Measurements from ENCODE around the gene EFTUD2.

DNA sequence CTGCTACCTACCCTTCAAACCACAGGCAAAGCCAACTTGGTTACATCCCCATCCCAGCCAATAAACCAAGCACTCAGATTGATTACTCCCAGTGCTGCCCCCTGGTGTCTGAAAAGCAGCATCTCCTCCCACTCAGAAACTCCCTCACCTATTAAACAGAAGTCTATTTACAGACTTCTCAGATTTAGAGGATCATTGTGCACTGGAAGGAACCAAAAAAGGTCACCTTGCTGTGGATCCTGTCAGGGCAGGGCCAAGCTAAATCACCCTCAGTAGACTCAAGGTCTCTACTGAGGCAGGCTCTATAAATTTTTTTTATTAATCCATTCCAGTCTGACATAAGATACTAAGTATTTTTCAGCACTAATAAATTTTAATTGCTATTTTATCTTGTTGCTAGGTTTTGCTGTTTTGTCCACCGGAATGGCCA, 34.0 kb downstream of the EFTUD2 start:
- no peak for TF ChIP-seq YY1 (IDR thresholded peaks at IDR 0.05; ENCODE audit: low read depth)
- no peak for TF ChIP-seq EGR1 (IDR thresholded peaks at IDR 0.05)
- TF ChIP-seq, protein P1, sequence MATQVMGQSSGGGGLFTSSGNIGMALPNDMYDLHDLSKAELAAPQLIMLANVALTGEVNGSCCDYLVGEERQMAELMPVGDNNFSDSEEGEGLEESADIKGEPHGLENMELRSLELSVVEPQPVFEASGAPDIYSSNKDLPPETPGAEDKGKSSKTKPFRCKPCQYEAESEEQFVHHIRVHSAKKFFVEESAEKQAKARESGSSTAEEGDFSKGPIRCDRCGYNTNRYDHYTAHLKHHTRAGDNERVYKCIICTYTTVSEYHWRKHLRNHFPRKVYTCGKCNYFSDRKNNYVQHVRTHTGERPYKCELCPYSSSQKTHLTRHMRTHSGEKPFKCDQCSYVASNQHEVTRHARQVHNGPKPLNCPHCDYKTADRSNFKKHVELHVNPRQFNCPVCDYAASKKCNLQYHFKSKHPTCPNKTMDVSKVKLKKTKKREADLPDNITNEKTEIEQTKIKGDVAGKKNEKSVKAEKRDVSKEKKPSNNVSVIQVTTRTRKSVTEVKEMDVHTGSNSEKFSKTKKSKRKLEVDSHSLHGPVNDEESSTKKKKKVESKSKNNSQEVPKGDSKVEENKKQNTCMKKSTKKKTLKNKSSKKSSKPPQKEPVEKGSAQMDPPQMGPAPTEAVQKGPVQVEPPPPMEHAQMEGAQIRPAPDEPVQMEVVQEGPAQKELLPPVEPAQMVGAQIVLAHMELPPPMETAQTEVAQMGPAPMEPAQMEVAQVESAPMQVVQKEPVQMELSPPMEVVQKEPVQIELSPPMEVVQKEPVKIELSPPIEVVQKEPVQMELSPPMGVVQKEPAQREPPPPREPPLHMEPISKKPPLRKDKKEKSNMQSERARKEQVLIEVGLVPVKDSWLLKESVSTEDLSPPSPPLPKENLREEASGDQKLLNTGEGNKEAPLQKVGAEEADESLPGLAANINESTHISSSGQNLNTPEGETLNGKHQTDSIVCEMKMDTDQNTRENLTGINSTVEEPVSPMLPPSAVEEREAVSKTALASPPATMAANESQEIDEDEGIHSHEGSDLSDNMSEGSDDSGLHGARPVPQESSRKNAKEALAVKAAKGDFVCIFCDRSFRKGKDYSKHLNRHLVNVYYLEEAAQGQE (IDR thresholded peaks at IDR 0.05; ENCODE audit: low read depth): no peak
- no peak for TF ChIP-seq CREB1 (IDR thresholded peaks at IDR 0.05; ENCODE audit: low read depth)
- TF ChIP-seq, protein P2, sequence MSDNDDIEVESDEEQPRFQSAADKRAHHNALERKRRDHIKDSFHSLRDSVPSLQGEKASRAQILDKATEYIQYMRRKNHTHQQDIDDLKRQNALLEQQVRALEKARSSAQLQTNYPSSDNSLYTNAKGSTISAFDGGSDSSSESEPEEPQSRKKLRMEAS (IDR thresholded peaks at IDR 0.05): no peak
- TF ChIP-seq TCF12 (IDR thresholded peaks at IDR 0.05; ENCODE audit: low read depth): no peak
- TF ChIP-seq RAD21 (IDR thresholded peaks at IDR 0.05; ENCODE audit: low read depth): peak; percentile 47
- TF ChIP-seq EP300 (IDR thresholded peaks at IDR 0.05; ENCODE audit: borderline replicate concordance): no peak
- TF ChIP-seq TAF1 (IDR thresholded peaks at IDR 0.05; ENCODE audit: low read depth): no peak
- no peak for TF ChIP-seq ZBTB7A (IDR thresholded peaks at IDR 0.05; ENCODE audit: low read depth)
- no peak for TF ChIP-seq NFIC (IDR thresholded peaks at IDR 0.05)
- TF ChIP-seq CEBPB (IDR thresholded peaks at IDR 0.05): no peak

Data from Ishikawa (cell line).